Vagina (tissue), 2 donors: ENCODE results near the gene ANKS6.

Experiments used
- CTCF ChIP-seq, 3 experiments: fragments of 450-650 bp in 2 of 3; fragments of 200-600 bp in 1 of 3; sonication (generic) in 1 of 3; IDR thresholded peaks; one replicate each; pipeline ENCODE4 v1.5.1; 2017 to 2019; ENCODE audit warnings: antibody characterized with exemption in 3 of 3, mild to moderate bottlenecking in 2 of 3, moderate library complexity in 2 of 3
- POLR2A ChIP-seq, 2 donors: fragments of 450-650 bp; IDR thresholded peaks; one replicate each; pipeline ENCODE4 v1.6.1; 2017; ENCODE audit warnings: antibody characterized with exemption in 2 of 2, mild to moderate bottlenecking in 2 of 2, moderate library complexity in 2 of 2
- POLR2AphosphoS5 ChIP-seq, 2 donors: sonication (generic); formaldehyde crosslinking; IDR thresholded peaks; one replicate each; pipeline ENCODE4 v1.9.0; 2017; ENCODE audit warnings: antibody characterized with exemption in 2 of 2, mild to moderate bottlenecking in 2 of 2, low read depth in 1 of 2; ENCODE audit not compliant: insufficient read depth in 1 of 2

- TF ChIP-seq POLR2AphosphoS5 (IDR thresholded peaks at IDR 0.05; ENCODE audit: insufficient read depth in 1 of 2, low read depth in 1 of 2) (no peak), CTCF (IDR thresholded peaks at IDR 0.05) (no peak), POLR2A (IDR thresholded peaks at IDR 0.05) (no peak)
Observed at GRCh38 chr9:98698856-98699255, 97.5 kb downstream of the ANKS6 start.
